Adrenal gland (tissue), 12 donors: ENCODE data around the gene KRT73. TPM values are rescaled to one million over a fixed set of nuclear protein-coding genes. Genes with fewer than 3 reads are reported as not detected.

Experiments
- DNase-seq, 7 donors: peaks; one replicate each; pipeline ENCODE4 v3.0.0-alpha.2; 2019 to 2020
- H3K27ac ChIP-seq, 5 donors: fragments of 200-600 bp; sonication (generic) in 4 of 5; 1 replicate in 3 of 5; 2 replicates in 2 of 5; pipeline versions ENCODE4 v1.5.1 to v1.8.0; 2016 to 2020; ENCODE audit warnings: mild to moderate bottlenecking in 1 of 5
- H3K27me3 ChIP-seq: fragments of 200-600 bp; 2 replicates; pipeline ENCODE4 v1.8.0; 2021
- H3K36me3 ChIP-seq, 2 donors: fragments of 200-600 bp; replicated peaks in 1 of 2; 1 replicate in 1 of 2; 2 replicates in 1 of 2; pipeline versions ENCODE4 v1.5.1 to v1.8.0; 2018 to 2022
- H3K4me1 ChIP-seq, 2 donors: fragments of 200-600 bp; replicated peaks in 1 of 2; 1 replicate in 1 of 2; 2 replicates in 1 of 2; pipeline versions ENCODE4 v1.5.1 to v1.8.0; 2018 to 2021
- H3K4me3 ChIP-seq, 4 donors: fragments of 200-600 bp; sonication (generic) in 3 of 4; one replicate each; pipeline ENCODE4 v1.5.1; 2016 to 2018
- H3K9me3 ChIP-seq, 3 donors: fragments of 200-600 bp; sonication (generic) in 1 of 3; replicated peaks in 1 of 3; 1 replicate in 2 of 3; 2 replicates in 1 of 3; pipeline versions ENCODE4 v1.5.1 to v1.8.0; 2016 to 2021
- CTCF ChIP-seq, 6 experiments: fragments of 450-650 bp in 4 of 6; fragments of 200-600 bp in 2 of 6; sonication (generic) in 1 of 6; IDR thresholded peaks; 1 replicate in 5 of 6; 2 replicates in 1 of 6; pipeline versions ENCODE4 v1.5.1 to v1.8.0; 2016 to 2021; ENCODE audit warnings: antibody characterized with exemption in 6 of 6, mild to moderate bottlenecking in 2 of 6, moderate library complexity in 1 of 6
- POLR2A ChIP-seq, 2 donors: fragments of 450-650 bp; IDR thresholded peaks; one replicate each; pipeline ENCODE4 v1.6.1; 2017; ENCODE audit warnings: antibody characterized with exemption in 2 of 2, mild to moderate bottlenecking in 2 of 2, moderate library complexity in 1 of 2
- WGBS, 4 donors: extraction: QIAGEN DNeasy Blood & Tissue Kit in 2 of 4; methylation state at CpG; one replicate each; pipeline versions ENCODE4 v1.1.5 to v1.1.7; 2013 to 2017; 5-methylcytosine and 5-hydroxymethylcytosine counted together
- intact Hi-C, 2 donors: fragments of 100-400 bp; cut with DNase I; formaldehyde crosslinking; loops; one replicate each; pipeline versions ENCODE4 v1.14.1 to v1.15.0; 2022 to 2023
- polyA plus RNA-seq, 3 donors: library from polyadenylated mRNA; stranded (reverse); fragments of 200-250 nt in 2 of 3; fragments of 350-450 nt in 1 of 3; fragmentation: Illumina TruSeq in 1 of 3; extraction: RNeasy Lipid Tissue Mini Kit (QIAGEN cat#74804) in 1 of 3; gene quantifications; one replicate each; pipeline ENCODE4 v1.2.3, GENCODE V29; 2013 to 2014
- total RNA-seq, 9 donors: library from RNA; depleted of rRNA in 4 of 9; stranded (reverse); fragments of >200 nt in 4 of 9; fragments of 120-200 nt in 1 of 9; fragmentation: NEBNext Ultra II Directional in 1 of 9; extraction: Animal tissue kit (Norgen Biotek cat#: 25700) in 1 of 9; gene quantifications; one replicate each; pipeline versions ENCODE4 v1.1.0 to v1.2.4, GENCODE V29; 2013 to 2023
- donor health status: healthy with polysubstance abuse.
- donor health status: Bipolar disorder and iron deficiency.
- donor health status: DM: yes; HTN: yes; CAD: no.
- donor health status: DM: no; HTN: no; CAD: no.
- donor health status: DM: no; HTN: no; CAD: no.
- donor health status: DM: yes; HTN: yes; CAD: no.

KRT73 gene
- total and polyA plus RNA-seq, 12 donors, result 0.18 to 0.64 TPM; not detected in 10

- intact Hi-C loops, result loop anchor here (5.0 to 10.0 kb wide), 4 partner anchors 207 to 401 kb away; no protein-coding TSS in a partner anchor
- WGBS, 4 donors, result 58 to 68% (median 63%) methylated on average over 6 of the region's 6 CpGs
- Histone ChIP-seq H3K9me3 (no peaks in the 10 kb centered on the region), H3K4me1 (no peaks in the 10 kb centered on the region), H3K4me3 (no peak overlapping the region), H3K36me3 (no peaks in the 10 kb centered on the region), H3K27me3 (no peaks in the 10 kb centered on the region), H3K27ac (no peak overlapping the region)
- TF ChIP-seq CTCF (IDR thresholded peaks at IDR 0.05), result no peak
- TF ChIP-seq POLR2A (IDR thresholded peaks at IDR 0.05), result no peak
- no peak for DNase-seq
Observed at GRCh38 chr12:52581481-52581880, 36.9 kb downstream of the KRT73 start.

- H3K4me1 ChIP-seq, result no peaks in the 10 kb centered on the region
- intact Hi-C loops, result loop anchor here (5.0 to 10.0 kb wide), 4 partner anchors 206 to 401 kb away; no protein-coding TSS in a partner anchor
Observed at GRCh38 chr12:52581066-52581465, 37.3 kb downstream of the KRT73 start.

GRCh38 chr12:52580496-52580895 lies 37.9 kb downstream of the KRT73 start:
- H3K27ac ChIP-seq, result no peak overlapping the region
- H3K36me3 ChIP-seq, result no peaks in the 10 kb centered on the region
- 68 to 88% (median 84%) methylated on average over 1 of the region's 1 CpG for WGBS, 4 donors
- no peaks in the 10 kb centered on the region for H3K4me1 ChIP-seq
- no peak for DNase-seq
- no peak for TF ChIP-seq POLR2A (IDR thresholded peaks at IDR 0.05)
- TF ChIP-seq CTCF (IDR thresholded peaks at IDR 0.05), result no peak
- intact Hi-C loops, result loop anchor here (5.0 to 10.0 kb wide), 4 partner anchors 206 to 402 kb away; no protein-coding TSS in a partner anchor
- H3K4me3 ChIP-seq, result no peak overlapping the region
- no peaks in the 10 kb centered on the region for H3K9me3 ChIP-seq
- H3K27me3 ChIP-seq, result no peaks in the 10 kb centered on the region

More at GRCh38 chr12:52581066-52581465, 37.3 kb downstream of the KRT73 start:
- Histone ChIP-seq H3K36me3 (no peaks in the 10 kb centered on the region), H3K27ac (no peak overlapping the region), H3K27me3 (no peaks in the 10 kb centered on the region), H3K9me3 (no peaks in the 10 kb centered on the region), H3K4me3 (no peak overlapping the region)
- no peak for DNase-seq
- TF ChIP-seq POLR2A (IDR thresholded peaks at IDR 0.05), result no peak
- no peak for TF ChIP-seq CTCF (IDR thresholded peaks at IDR 0.05)
- 58 to 87% (median 78%) methylated on average over 3 to 7 of the region's 7 CpGs for WGBS, 4 donors

- intact Hi-C loops, result loop anchor here (5.0 to 10.0 kb wide), 4 partner anchors 205 to 403 kb away; no protein-coding TSS in a partner anchor
Observed at GRCh38 chr12:52579468-52580465, 38.6 kb downstream of the KRT73 start.

More at GRCh38 chr12:52579468-52580465, 38.6 kb downstream of the KRT73 start:
- H3K27ac ChIP-seq, result no peak overlapping the region
- no peaks in the 10 kb centered on the region for H3K27me3 ChIP-seq
- no peaks in the 10 kb centered on the region for H3K4me1 ChIP-seq
- H3K4me3 ChIP-seq, result no peak overlapping the region
- WGBS, 4 donors, result 69 to 85% (median 76%) methylated on average over 6 to 10 of the region's 10 CpGs
- no peak for DNase-seq
- TF ChIP-seq CTCF (IDR thresholded peaks at IDR 0.05) (no peak), POLR2A (IDR thresholded peaks at IDR 0.05) (no peak)
- no peaks in the 10 kb centered on the region for H3K9me3 ChIP-seq
- no peaks in the 10 kb centered on the region for H3K36me3 ChIP-seq
